Kidney capillary endothelial cell (primary cell): ENCODE results near the gene EHBP1L1.

Experiments used
- DNase-seq: peaks from one replicate; pipeline ENCODE4 v3.0.0-alpha.2; 2018; ENCODE audit warnings: low spot score

The EHBP1L1 gene

DNA sequence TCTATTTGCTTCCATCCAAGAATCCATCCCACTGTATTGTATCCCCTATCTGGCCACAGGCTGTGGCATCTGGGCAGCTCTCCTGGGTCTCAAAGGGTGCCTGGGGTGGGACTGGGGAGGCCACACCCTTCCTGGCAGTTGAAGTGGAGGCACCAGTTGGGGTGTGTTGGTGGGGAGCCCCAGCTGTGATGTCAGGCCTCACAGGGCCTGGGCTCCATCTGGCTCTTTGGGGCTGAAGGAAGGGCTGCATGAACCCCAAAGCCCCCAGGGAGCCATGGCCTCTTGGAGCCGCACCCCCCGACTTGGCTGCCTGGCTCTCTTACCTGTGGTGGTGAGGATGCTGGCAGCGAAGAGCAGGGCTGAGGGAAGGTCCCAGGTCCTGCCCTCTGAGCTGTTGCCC is 19.3 kb downstream of the EHBP1L1 start:
- DNase-seq, result no peak

DNA sequence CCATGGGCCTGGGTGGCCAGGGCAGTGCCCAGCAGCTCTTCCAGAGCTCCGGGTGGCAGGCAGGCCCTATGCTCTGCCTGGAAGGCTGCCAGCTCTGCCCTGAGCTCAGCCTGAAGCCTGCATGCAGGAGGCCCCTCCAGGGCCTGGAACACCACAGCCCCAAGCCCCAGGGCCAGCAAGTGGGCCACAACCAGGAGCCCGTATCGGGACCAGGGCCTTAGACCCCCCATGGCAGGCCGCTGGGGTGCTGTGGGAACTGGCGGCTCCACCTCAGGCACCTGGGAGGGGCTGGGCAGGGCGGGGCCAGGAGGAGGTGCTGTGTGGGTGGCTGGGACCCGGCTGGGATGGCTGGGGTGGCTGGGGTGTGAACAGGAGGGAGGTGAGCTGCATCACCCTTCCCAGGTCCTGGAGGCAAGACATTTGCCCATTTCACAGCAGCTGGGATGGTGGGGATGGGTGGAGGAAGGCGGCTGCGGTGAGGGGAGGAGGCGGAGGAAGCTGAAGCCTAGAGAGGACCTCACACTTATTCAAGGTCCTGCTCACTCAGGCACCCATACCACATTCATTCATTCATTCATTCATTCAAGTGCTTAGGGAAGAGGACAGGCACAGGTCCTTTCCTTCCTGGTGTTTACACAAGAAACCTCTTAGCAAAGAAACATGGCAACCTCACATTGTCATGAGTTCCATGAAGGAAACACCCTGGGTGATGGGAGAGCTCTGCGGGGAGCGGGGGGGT is 19.9 kb downstream of the EHBP1L1 start, which contains the start of gene KCNK7:
Gene KCNK7 (minus strand): TSS at position 258 of the 739 bp plus-strand sequence. CDS start 28 bp downstream, at position 230.
- no peak for DNase-seq

DNA sequence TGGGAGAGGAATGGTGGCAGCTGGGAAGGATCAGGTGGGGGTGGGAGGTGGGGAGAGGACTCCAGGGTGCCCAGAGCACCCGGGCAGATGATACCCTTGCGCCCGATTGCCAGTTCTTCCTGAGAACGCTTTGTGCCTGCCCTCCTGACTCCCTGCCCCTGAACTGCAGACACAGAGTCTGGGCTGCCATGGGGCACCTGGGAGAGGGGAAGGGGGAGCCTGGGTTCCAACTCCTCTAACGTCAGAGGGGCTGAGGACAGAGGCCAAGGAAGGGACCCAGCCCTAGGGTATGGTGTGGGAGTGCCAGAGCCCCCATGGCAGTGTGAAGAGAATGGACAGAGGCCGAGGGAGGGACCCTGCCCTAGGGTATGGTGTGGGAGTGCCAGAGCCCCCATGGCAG is 20.7 kb downstream of the EHBP1L1 start:
- DNase-seq, result no peak

DNA sequence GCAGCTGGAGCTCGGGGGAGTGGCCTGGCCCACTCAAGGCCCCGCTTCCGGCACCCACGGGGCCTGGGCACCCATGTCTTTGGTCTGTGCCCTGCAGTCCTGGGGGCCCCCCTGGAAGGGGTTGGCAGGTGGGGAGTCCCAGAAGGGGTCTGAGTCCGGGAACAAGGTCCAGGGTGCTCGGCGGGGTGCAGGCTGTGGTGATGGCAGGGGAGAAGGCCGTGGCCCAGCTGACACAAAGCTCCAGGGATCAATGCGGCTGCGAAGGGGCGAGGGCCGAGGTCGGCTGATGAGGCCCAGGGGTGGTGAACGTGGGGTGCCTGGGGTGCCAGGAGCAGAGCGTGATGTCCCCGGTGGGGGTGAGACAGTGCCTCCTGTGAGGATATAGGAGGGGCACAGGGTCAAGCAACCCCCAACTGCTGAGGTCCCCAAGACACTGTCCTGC is 22.4 kb downstream of the EHBP1L1 start:
- no peak for DNase-seq

DNA sequence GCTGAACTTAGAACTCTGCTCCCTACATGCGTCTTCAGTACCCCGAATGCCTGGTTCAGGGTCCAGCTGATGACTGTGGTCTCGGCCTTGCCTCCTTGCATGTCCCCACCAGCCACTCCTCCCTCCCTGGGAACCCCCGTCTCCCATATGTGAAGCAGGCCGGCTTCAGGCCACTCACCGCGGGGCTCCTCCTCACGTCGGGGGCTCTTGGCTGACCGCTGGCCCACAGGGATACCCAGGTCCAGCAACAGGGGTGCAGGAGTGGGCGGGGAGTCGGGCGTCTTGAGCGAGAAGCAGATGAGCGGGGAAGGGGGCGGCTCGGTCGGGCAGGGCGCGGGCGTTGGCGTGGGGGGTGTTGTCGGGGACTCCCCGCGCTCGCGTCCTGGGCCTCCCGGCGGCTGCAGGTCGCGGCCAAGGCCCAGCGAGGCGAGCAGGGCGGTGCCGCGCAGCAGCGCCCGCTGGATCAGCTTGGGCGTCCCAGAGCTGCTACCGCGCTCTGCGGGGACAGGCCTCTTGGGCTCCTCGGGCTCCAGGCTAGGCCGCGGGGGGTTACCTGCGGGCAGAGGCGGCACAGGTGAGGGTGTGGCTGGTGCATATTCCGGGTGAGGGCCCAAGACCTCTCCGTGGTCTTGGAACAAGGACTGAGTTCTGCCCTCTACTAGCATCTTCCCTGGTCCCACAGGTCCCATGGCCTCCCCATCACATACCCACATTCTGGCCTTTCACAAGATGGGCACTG is 23.5 kb downstream of the EHBP1L1 start:
- DNase-seq, result no peak

DNA sequence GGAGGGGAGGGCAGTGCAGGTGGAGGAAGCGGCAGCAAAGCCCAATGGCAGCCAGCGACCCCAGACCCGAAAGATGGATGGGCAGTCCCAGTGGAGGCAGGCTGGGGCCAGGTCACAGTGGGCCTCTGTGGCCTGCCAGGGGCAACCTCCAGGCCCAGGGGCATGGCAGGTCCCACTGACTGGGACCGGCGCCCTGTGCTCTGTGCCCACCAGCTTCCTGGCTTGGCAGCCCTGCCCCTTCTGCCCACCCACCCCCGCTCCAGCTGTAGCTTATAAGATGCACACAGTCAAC is 24.0 kb downstream of the EHBP1L1 start:
- no peak for DNase-seq

DNA sequence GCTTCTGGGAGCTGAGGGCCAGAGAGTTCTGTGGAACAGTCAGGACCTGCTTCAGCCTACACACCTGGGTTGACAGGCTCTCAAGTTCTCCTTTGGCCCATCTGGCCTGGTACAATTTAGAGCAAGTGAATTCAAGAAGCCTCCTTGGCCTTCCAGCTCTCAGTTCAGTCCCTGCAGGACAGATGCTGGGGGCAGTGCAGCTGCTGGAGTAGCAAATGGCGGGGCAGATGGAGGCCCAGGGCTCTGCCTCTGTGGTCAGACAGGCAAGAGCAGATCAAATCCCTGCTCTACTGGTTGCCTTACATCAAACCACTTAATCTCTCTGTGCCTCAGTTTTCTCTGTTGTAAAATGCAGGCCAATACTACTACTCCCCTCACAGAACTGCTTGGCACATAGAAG is 28.4 kb downstream of the EHBP1L1 start:
- DNase-seq, result no peak

DNA sequence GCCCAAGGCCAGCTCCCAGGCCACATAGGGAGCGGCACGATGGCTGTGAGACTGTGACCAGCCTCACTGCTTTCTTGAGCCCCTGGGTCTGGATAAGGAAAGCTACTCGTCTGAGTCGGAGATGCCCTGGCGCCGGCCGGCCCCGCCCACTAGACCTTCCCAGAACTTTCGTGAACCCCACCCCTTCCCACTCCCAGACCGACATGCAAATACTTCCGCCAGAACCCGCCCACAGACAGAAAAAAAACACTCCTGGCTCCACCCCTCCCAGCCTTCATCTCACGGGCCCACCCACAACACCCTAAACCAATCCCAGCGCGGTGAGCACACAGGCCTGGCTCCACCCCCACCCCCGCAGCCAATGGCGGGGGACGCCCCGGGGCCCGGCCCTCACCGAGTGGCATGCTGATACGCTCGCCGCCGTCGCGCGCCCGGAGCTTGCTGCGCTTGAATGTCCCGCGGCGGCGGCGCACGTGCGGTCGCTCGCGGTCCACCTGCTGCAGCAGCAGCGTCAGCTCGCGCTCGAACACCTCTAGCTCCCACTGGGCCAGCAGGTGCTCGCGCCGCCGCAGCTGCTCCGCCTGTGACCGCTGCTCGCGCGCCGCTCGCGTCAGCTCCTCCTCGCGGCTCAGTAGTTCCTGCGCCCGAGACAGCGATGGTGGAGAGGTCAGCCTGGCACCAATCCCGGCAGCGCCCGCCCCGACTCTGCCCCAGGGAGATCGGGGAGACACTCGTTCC is 31.2 kb downstream of the EHBP1L1 start:
- peak; percentile 92 for DNase-seq

DNA sequence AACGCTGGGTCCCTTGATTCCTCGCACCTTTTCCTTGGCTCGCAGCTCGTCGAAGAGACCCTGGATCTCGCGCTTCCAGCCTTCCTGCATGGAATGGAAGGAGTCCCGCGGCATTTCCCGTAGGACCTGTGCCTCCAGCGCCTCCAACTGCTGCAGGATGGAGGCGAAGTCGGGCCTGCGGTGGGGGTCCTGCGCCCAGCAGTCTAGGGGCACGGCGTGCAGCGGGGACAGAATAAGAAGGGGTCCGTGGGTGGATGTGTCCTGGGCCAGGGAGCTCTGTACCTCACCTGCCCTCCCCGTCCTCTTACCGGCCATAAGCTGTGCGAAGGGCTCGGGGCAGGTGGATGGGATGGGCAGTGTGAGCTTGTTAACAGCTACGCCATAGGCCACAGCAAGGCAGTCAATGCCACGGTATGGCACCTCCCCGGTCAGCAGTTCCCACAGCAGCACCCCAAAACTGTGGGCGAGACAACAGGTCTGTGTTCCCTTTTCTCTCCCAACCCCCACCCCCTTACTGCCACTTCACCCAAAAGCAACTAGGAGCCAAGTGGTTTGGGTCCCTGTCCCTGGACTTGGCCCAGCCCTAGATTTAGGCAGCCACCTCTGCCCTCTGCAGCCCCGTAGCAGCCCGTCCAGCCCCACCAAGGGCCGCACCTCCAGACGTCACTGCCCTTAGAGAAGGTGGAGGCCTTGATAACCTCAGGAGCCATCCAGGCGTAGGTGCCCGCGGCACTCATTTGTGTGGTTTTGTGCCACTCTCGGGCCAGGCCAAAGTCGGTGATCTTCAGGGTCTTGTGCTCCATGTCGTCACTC is 32.0 kb downstream of the EHBP1L1 start:
- DNase-seq, result no peak

DNA sequence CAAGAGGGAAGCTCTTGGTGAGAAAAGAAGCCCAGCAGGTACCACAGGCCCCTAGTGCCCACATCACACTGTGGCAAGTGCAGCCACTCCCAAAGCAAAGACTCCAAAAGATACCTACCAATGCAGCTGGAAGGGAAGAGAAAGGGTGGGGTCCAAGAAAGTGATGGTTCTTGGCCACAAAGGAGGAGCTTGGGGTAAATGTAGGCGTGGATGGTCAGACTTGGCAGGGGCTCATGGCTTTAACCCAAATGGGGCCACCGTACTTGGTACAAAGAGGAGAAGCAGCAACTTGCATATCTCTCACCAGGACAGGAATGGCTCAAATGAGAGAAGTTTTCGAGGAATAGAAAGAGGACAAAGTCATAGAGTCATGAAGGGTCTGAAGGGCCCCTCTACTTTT is 33.4 kb downstream of the EHBP1L1 start:
- no peak for DNase-seq

DNA sequence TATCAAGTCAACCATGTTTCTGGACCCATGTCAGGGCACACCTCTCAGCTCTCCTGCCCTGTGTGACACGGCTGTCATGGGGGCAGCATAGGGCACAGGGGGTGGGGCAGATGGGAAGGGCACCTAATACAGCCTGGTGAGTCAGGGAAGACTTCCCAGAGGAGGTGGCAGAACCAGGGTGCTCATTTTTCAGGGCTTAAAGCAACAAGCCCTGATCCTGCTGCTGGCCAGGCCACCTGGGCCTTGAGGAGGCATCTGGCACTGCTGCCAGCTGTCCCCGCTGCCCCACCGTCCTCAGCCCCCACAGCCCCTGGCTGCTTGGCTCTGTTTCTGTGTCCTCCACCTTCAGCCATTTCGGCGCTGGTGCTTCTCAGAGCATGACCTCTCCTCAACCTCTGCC is 33.8 kb downstream of the EHBP1L1 start:
- no peak for DNase-seq

DNA sequence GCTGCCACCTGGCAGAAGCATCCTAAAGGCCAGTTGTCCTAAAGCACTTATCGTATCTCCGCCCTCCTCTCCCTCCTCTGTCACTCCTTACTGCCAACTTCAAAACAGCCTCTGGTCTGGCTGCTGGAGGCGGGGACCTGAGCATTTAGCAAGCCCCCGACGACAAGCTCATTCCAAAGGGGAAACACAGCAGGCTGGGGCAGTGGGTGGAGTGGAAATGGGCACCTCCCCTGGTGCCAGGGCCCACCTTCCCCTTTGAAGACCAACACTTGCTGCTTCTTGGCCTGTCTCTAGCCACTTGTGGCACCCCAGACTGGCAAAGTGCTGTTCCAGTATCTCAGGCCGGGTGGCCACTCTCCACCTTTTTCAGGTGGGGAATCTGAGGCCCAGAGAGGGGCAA is 34.6 kb downstream of the EHBP1L1 start:
- no peak for DNase-seq

DNA sequence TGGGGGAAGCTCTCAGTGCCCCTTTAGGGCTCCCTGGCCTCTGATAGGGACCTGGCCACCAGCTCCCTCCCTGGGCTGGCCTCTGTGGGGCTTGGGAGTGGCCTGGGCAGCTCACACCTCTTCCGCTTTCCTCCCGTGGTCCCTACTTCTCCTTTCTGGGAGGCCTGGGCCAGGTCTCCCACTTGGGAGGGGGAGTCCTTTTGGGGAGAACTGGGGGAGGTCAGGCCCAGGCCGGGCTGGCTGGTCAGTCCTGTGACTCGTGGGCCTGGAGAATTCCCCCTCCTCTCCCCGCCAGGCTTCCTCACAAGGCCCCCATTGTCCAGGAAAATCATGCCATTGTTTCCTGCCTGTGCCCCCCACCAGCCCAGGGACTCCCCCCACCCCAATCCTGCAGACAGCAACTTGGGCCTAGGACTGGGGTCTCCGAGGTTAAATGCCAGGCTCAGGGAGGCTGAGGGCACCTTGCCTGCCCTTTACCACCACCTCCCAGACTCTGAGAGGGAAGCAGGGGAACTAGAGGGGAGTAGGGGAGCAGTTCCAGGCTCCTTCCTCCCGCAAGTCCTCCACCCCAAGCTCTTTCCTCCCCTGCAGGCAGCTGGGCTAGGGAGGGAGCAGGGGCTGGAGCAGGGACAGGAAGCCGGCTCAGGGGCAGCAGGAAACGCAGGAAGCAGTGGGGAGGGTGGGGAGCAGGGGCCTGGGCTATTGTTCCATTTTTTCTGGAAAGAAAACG is 35.3 kb downstream of the EHBP1L1 start:
- peak; percentile 70 for DNase-seq

DNA sequence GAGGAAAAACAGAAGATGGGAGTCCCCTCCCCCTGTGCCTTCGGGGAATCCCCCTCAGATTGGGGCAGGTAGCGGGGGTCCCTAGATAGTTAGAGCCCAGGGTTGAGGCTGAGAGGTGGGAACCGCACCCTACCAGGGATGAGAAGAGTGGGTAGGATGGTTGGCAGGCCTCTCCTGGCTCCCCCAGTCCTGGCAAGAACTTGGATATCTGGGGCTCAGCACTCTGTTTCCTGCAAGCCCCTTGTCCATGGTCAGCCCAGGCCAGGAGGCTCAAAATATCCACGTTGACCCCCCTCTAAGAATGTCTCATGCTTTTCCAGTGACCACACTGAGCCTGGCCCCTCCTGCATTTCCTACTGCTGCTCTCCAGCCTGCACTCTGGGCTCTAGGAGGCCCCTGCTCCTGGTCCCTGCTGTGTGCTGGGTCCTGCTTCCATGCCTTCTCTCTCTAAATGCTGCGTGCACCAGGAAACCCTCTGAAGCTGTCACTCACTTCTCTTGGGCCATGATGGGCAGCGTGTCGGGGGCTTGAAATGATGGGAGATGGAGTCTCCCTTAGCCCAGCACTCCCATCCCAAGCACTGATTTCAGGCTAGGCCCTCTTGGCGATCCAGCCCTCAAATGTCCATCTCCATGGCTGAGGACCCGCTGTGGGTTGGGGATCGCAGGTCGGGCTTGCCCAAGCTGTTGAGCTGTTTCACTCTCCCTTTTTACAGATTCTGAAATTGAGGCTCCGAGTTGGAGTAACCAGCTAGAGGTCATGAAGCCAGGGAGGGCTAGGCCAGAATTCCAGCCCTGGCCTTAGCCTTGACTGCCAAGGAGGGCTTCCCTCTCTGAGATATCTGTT is 36.1 kb downstream of the EHBP1L1 start:
- peak; percentile 71 for DNase-seq

DNA sequence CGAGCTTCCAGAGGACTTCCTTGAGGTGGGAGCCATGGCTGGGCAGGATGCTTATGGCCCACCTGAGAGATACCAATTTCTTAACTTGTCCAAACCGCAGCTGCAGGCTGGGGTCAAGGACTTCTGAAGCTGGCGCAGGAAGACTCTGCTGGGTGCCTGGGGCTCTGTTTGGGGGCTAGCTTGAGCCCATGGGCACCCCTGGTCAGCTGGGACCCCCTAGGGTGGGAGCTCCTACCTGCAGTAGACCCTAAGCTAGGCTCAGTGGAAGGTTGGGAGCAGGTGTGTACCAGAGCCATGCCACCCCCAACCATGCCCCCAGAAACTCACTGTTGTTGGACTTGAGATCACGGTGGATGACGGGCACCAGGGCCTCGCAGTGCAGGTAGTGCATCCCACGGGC is 36.8 kb downstream of the EHBP1L1 start:
- no peak for DNase-seq

DNA sequence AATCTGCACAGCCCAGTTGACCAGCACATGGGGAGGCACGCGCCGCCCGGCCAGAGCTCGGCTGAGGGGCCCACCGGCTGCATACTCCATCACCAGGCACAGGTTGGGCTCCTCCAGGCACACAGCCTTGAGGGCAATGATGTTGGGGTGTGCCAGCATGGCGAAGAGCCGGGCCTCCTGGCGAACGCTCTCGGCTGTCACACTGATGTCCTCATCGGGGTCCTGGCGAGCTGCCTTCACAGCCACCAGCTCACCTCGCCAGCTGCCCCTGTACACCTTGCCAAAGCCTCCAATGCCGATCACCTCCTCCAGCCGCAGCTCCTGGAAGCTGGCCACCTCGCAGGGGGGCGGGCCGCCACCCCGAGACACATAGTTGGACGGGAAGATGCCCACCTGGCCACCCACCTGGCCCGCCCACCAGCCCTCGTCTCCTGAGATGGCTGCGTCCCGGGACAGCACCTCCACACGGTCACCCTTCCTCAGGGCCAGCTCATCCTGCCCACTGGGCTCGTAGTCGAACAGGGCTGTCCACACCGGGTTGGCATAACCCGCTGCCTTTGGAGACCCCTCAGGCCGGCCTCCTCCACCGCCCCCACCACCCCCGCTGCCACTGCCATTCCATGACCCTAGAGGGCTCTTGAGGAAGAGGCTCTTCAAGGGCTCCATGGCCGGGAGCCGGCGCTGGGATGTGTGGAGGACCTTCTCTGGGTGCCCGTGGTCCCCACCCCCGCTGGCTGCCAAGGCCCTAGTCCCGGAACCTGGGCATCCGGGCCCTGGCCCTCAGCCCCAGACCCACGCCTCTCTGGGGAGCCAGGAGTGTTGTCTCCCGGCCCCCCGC is 37.5 kb downstream of the EHBP1L1 start:
- DNase-seq, result no peak

DNA sequence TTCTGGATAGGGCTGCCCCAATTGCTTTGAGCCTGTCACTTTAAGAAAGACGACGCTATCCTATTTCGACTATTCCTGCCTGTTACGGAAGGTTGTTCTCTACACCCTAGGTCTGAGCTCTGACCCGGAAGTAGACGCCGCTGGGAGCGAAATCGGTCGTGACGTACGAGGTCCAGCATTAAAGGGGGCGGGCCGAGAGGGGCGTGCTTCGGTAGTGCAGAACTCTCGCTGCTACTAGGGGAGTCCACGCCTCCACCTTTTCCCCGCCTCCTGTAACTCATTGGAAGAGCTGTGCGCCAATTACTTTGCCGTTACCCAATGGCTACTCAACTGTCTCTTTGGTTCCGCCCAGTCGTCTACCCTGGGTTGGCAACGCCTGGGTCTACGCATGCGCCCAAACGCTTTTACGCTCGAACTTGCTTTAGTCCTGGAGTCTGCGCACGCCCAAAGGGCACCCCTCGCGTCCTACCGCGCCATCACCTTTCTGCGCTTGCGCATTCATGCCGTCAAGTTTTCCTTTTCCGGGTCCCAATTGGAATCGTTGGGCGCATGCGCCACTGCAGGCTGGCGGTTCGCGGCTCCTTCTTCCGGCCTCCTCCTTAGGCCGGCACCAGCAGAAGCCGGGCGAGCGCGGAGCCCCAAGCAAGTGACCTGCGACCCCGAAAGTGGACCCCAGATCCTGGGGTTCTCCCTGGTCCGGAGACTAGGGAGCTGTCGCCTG is 39.5 kb downstream of the EHBP1L1 start, which contains the start of gene PCNX3:
Gene PCNX3 (plus strand): TSS at position 548 of the 721 bp plus-strand sequence. CDS start 536 bp downstream, outside the sequence.
- peak; percentile 100 for DNase-seq

DNA sequence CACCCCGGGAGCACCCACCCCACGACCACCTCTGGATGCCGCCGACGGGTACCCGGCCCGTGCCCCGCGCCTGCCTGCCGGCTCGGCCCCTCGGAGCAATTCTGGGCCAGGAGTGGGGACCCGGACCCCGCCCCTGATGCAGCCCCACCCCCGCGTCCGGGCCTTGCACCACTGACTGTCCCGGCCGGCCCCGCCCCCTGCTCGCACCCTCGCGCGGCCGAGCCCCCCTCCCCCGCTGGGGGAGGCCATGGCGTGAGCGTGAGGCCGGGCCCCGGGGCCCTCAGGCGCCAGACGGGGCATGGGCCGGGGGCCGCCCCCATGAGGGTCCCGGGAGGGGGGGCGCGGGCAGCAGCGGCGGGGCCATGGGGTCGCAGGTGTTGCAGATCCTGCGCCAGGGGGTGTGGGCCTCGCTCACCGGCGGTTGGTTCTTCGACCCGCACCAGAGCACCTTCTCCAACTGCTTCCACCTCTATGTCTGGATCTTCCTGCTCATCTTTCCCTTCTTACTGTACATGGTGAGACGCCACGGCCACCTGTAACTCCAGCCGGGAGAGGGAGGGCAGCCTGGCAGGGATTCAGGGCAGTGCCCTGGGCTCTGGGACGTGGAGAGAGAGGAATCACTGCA is 40.2 kb downstream of the EHBP1L1 start:
- no peak for DNase-seq
